ENCODE measurements around the gene TDRD6. TPM values are rescaled to one million over a fixed set of nuclear protein-coding genes. Genes with fewer than 3 reads are reported as not detected.

TDRD6 gene
- total and polyA plus RNA-seq, 10 of the 15 experiments (the other 5 are each of a cell fraction or from before 2014, with no cell fraction given), result not detected

- Histone ChIP-seq H3K27me3 (replicated peaks in 1 of 2; ENCODE audit: control insufficient read depth in 2 of 2, insufficient read depth in 2 of 2, low read length in 1 of 2) (no peaks in the 10 kb centered on the region; a peak in 1 of 4 replicates), H3K9me3 (replicated peaks; ENCODE audit: control insufficient read depth, insufficient read depth, low read length) (no peaks in the 10 kb centered on the region), H3K9ac (ENCODE audit: control insufficient read depth, insufficient read depth, low read length) (no peak overlapping the region), H4K20me1 (ENCODE audit: control insufficient read depth, insufficient read depth) (no peaks in the 10 kb centered on the region), H3K4me2 (ENCODE audit: control insufficient read depth, insufficient read depth) (no peak overlapping the region), H3K36me3 (ENCODE audit: control insufficient read depth in 2 of 2, insufficient read depth in 2 of 2, low read length in 1 of 2) (no peaks in the 10 kb centered on the region), H3K27ac (ENCODE audit: control insufficient read depth, insufficient read depth) (no peak overlapping the region), H2AFZ (ENCODE audit: control insufficient read depth, low read depth, low read length) (no peak overlapping the region), H3K4me3 (no peak overlapping the region), H3K79me2 (ENCODE audit: control insufficient read depth, insufficient read depth, low read length) (no peaks in the 10 kb centered on the region), H3K4me1 (ENCODE audit: control insufficient read depth, insufficient read depth, low read length) (no peaks in the 10 kb centered on the region)
- in situ Hi-C loops (cut with MboI) (no loop called here), intact Hi-C loops (cut with micrococcal nuclease; ENCODE audit: unreplicated experiment) (no loop called here)
- ChIA-PET RAD21 (ENCODE audit: unreplicated experiment) (no interaction called here), CTCF (interaction anchor here (1.1 kb wide), 1 partner anchor 12 kb away, joined by 3 read pairs; no protein-coding TSS in a partner anchor), POLR2A (no interaction called here), SMC1A (ENCODE audit: uncharacterized antibody, unreplicated experiment) (no interaction called here)
- ATAC-seq, result no peak
- no peak for TF ChIP-seq SREBF2 (IDR thresholded peaks at IDR 0.05; ENCODE audit: low read length)
- DNase-seq (ENCODE audit: low read depth, low spot score), result no peak
- BruUV-seq (replicated peaks), result no TSS peak
- no peak for FAIRE-seq
- WGBS (ENCODE audit: insufficient coverage, insufficient replicate concordance, low lambda C conversion rate, missing lambda C conversion rate), result 37% methylated on average over 3 of the region's 3 CpGs
Measured at GRCh38 chr6:46689657-46690056, 2.0 kb downstream of the TDRD6 start.

- RAD21 ChIA-PET (ENCODE audit: unreplicated experiment), result no interaction called here
- BruUV-seq (replicated peaks), result no TSS peak
- no peaks in the 10 kb centered on the region for H3K36me3 ChIP-seq (ENCODE audit: control insufficient read depth in 2 of 2, insufficient read depth in 2 of 2, low read length in 1 of 2)
- H3K27ac ChIP-seq (ENCODE audit: control insufficient read depth, insufficient read depth), result no peak overlapping the region
- H4K20me1 ChIP-seq (ENCODE audit: control insufficient read depth, insufficient read depth), result no peaks in the 10 kb centered on the region
- POLR2A ChIA-PET, result no interaction called here
- in situ Hi-C loops (cut with MboI), result no loop called here
- CTCF ChIA-PET, result interaction anchor here (1.1 kb wide), 1 partner anchor 13 kb away, joined by 3 read pairs; no protein-coding TSS in a partner anchor
- H3K4me3 ChIP-seq, result no peak overlapping the region
- H3K9me3 ChIP-seq (replicated peaks; ENCODE audit: control insufficient read depth, insufficient read depth, low read length), result no peaks in the 10 kb centered on the region
- H3K4me2 ChIP-seq (ENCODE audit: control insufficient read depth, insufficient read depth), result no peak overlapping the region
- ATAC-seq, result no peak
- H3K4me1 ChIP-seq (ENCODE audit: control insufficient read depth, insufficient read depth, low read length), result no peaks in the 10 kb centered on the region
- no peak overlapping the region for H3K9ac ChIP-seq (ENCODE audit: control insufficient read depth, insufficient read depth, low read length)
- SMC1A ChIA-PET (ENCODE audit: uncharacterized antibody, unreplicated experiment), result no interaction called here
- H2AFZ ChIP-seq (ENCODE audit: control insufficient read depth, low read depth, low read length), result no peak overlapping the region
- TF ChIP-seq MLLT1 (IDR thresholded peaks at IDR 0.05) (no peak), TBL1XR1 (IDR thresholded peaks at IDR 0.05; ENCODE audit: low read depth, low read length) (no peak), HCFC1 (IDR thresholded peaks at IDR 0.05; ENCODE audit: low read length) (no peak), ZNF622 (IDR thresholded peaks at IDR 0.05) (no peak)
- WGBS (ENCODE audit: insufficient coverage, insufficient replicate concordance, low lambda C conversion rate, missing lambda C conversion rate), result 25% methylated on average over 2 of the region's 2 CpGs
- no peaks in the 10 kb centered on the region for H3K79me2 ChIP-seq (ENCODE audit: control insufficient read depth, insufficient read depth, low read length)
- H3K27me3 ChIP-seq (replicated peaks in 1 of 2; ENCODE audit: control insufficient read depth in 2 of 2, insufficient read depth in 2 of 2, low read length in 1 of 2), result no peaks in the 10 kb centered on the region; a peak in 1 of 4 replicates
- intact Hi-C loops (cut with micrococcal nuclease; ENCODE audit: unreplicated experiment), result no loop called here
- DNase-seq (ENCODE audit: low read depth, low spot score), result no peak
- FAIRE-seq, result no peak
Measured at GRCh38 chr6:46690141-46690755, 2.6 kb downstream of the TDRD6 start.
